Endothelial cell of umbilical vein (primary cell): Measurements from ENCODE around the gene DOCK1.

Source experiments
- CTCF ChIP-seq, 2 donors: IDR thresholded peaks; 1 replicate in 1 of 2; 2 replicates in 1 of 2; pipeline ENCODE4 v1.5.1; 2011; ENCODE audit warnings: low read length in 2 of 2, mild to moderate bottlenecking in 2 of 2, moderate library complexity in 2 of 2, control low read depth in 1 of 2, inconsistent platforms in 1 of 2, low read depth in 1 of 2; ENCODE audit not compliant: insufficient read depth in 1 of 2; ENCODE audit errors: extremely low read depth in 1 of 2
- JUN ChIP-seq: IDR thresholded peaks from 2 replicates; pipeline ENCODE4 v1.6.1; 2011; ENCODE audit warnings: borderline replicate concordance, low read depth; ENCODE audit not compliant: insufficient read length, insufficient read depth
- MYC ChIP-seq: IDR thresholded peaks from one replicate; pipeline ENCODE4 v1.6.1; 2011; ENCODE audit warnings: mild to moderate bottlenecking, low read depth, low read length

- no peak for TF ChIP-seq CTCF (IDR thresholded peaks at IDR 0.05; ENCODE audit: extremely low read depth in 1 of 2, insufficient read depth in 1 of 2, low read depth in 1 of 2, low read length in 2 of 2)
- TF ChIP-seq MYC, result no peak
- TF ChIP-seq JUN, result no peak
Observed at GRCh38 chr10:127265288-127265687, 360.1 kb downstream of the DOCK1 start.
